Prostate gland (tissue), 2 donors: ENCODE measurements around the gene ACVR1. TPM values are rescaled to one million over a fixed set of nuclear protein-coding genes. Genes with fewer than 3 reads are reported as not detected.

Experiments used
- DNase-seq: peaks from one replicate; pipeline ENCODE4 v3.0.0-alpha.2; 2019; ENCODE audit warnings: low spot score
- H3K27ac ChIP-seq, 2 donors: fragments of 200-600 bp; sonication (generic); 2 replicates each; pipeline ENCODE4 v1.5.1; 2017 to 2019
- H3K27me3 ChIP-seq: fragments of 200-600 bp; sonication (generic); replicated peaks from 2 replicates; pipeline ENCODE4 v1.5.1; 2019; ENCODE audit not compliant: insufficient read depth
- H3K36me3 ChIP-seq, 2 donors: fragments of 200-600 bp; sonication (generic); 1 replicate in 1 of 2; 2 replicates in 1 of 2; pipeline versions ENCODE4 v1.5.1 to v1.8.1; 2017 to 2019
- H3K4me1 ChIP-seq: fragments of 200-600 bp; sonication (generic); replicated peaks from 2 replicates; pipeline ENCODE4 v1.5.1; 2019
- H3K4me3 ChIP-seq, 2 donors: fragments of 200-600 bp; sonication (generic); 2 replicates each; pipeline ENCODE4 v1.5.1; 2017 to 2019
- H3K9me3 ChIP-seq: fragments of 200-600 bp; sonication (generic); 2 replicates; pipeline ENCODE4 v1.5.1; 2017
- CTCF ChIP-seq, 4 experiments: fragments of 200-600 bp in 2 of 4; fragments of 450-650 bp in 2 of 4; sonication (generic) in 2 of 4; IDR thresholded peaks; 1 replicate in 3 of 4; 2 replicates in 1 of 4; pipeline ENCODE4 v1.5.1; 2016 to 2019; ENCODE audit warnings: antibody characterized with exemption in 4 of 4, mild to moderate bottlenecking in 2 of 4, moderate library complexity in 2 of 4
- POLR2A ChIP-seq: fragments of 450-650 bp; IDR thresholded peaks from one replicate; pipeline ENCODE4 v1.6.1; 2016; ENCODE audit warnings: antibody characterized with exemption, mild to moderate bottlenecking
- POLR2AphosphoS5 ChIP-seq: sonication (generic); formaldehyde crosslinking; IDR thresholded peaks from one replicate; pipeline ENCODE4 v1.6.1; 2017; ENCODE audit warnings: antibody characterized with exemption
- WGBS: methylation state at CpG from one replicate; pipeline ENCODE4 v1.1.5; 2018; 5-methylcytosine and 5-hydroxymethylcytosine counted together
- intact Hi-C: fragments of 100-400 bp; cut with DNase I; formaldehyde crosslinking; loops from one replicate; pipeline ENCODE4 v1.14.2; 2022
- total RNA-seq, 2 donors: library from RNA; depleted of rRNA; stranded (reverse); fragments of >200 nt; gene quantifications; one replicate each; pipeline ENCODE4 v1.1.0, GENCODE V29; 2016

The ACVR1 gene
- total RNA-seq, 2 donors from 2014 or later: 16.0 to 21.5 TPM

- Histone ChIP-seq H3K27ac (no peak overlapping the region), H3K9me3 (no peaks in the 10 kb centered on the region), H3K4me3 (no peak overlapping the region), H3K36me3 (no peaks in the 10 kb centered on the region), H3K4me1 (no peaks in the 10 kb centered on the region), H3K27me3 (no peaks in the 10 kb centered on the region)
- TF ChIP-seq CTCF (IDR thresholded peaks at IDR 0.05) (no peak), POLR2A (no peak), POLR2AphosphoS5 (no peak)
- intact Hi-C loops: no loop called here
- no peak for DNase-seq
Observed at GRCh38 chr2:157911246-157911645, 35.1 kb upstream of the ACVR1 start.

- WGBS: 95% methylated on average over 4 of the region's 4 CpGs
- no peak for DNase-seq
- Histone ChIP-seq H3K9me3 (no peaks in the 10 kb centered on the region), H3K4me3 (no peak overlapping the region), H3K27ac (no peak overlapping the region), H3K27me3 (no peaks in the 10 kb centered on the region), H3K4me1 (no peaks in the 10 kb centered on the region), H3K36me3 (no peaks in the 10 kb centered on the region)
- intact Hi-C loops: no loop called here
- TF ChIP-seq POLR2AphosphoS5 (no peak), POLR2A (no peak), CTCF (IDR thresholded peaks at IDR 0.05) (no peak)
Observed at GRCh38 chr2:157905092-157905491, 29.0 kb upstream of the ACVR1 start.

GRCh38 chr2:157903626-157904025 lies 27.5 kb upstream of the ACVR1 start:
- intact Hi-C loops: no loop called here

GRCh38 chr2:157903151-157903550 lies 27.0 kb upstream of the ACVR1 start:
- intact Hi-C loops: no loop called here
- Histone ChIP-seq H3K27me3 (no peaks in the 10 kb centered on the region), H3K4me3 (no peak overlapping the region), H3K9me3 (no peaks in the 10 kb centered on the region), H3K36me3 (no peaks in the 10 kb centered on the region), H3K4me1 (no peaks in the 10 kb centered on the region), H3K27ac (no peak overlapping the region)
- WGBS: 74% methylated on average over 4 of the region's 4 CpGs
- no peak for DNase-seq
- TF ChIP-seq CTCF (IDR thresholded peaks at IDR 0.05) (no peak), POLR2A (no peak), POLR2AphosphoS5 (no peak)

More at GRCh38 chr2:157903626-157904025, 27.5 kb upstream of the ACVR1 start:
- TF ChIP-seq POLR2AphosphoS5 (no peak), CTCF (IDR thresholded peaks at IDR 0.05) (no peak)
- no peak overlapping the region for H3K27ac ChIP-seq
- H3K4me1 ChIP-seq: no peaks in the 10 kb centered on the region
- DNase-seq: no peak
- WGBS: 85% methylated on average over 5 of the region's 5 CpGs
- H3K36me3 ChIP-seq: no peaks in the 10 kb centered on the region
- H3K9me3 ChIP-seq: no peaks in the 10 kb centered on the region
- H3K4me3 ChIP-seq: no peak overlapping the region
- no peaks in the 10 kb centered on the region for H3K27me3 ChIP-seq

- H3K36me3 ChIP-seq: no peaks in the 10 kb centered on the region
- DNase-seq: no peak
- H3K27ac ChIP-seq: no peak overlapping the region
- TF ChIP-seq POLR2A: no peak
- TF ChIP-seq CTCF (IDR thresholded peaks at IDR 0.05): no peak
- TF ChIP-seq POLR2AphosphoS5: no peak
- intact Hi-C loops: no loop called here
- no peaks in the 10 kb centered on the region for H3K9me3 ChIP-seq
- no peaks in the 10 kb centered on the region for H3K4me1 ChIP-seq
- H3K4me3 ChIP-seq: no peak overlapping the region
- H3K27me3 ChIP-seq: no peaks in the 10 kb centered on the region
- WGBS: 84% methylated on average over 1 of the region's 1 CpG
Observed at GRCh38 chr2:157902692-157903091, 26.6 kb upstream of the ACVR1 start.
